Measurements from ENCODE around the gene KANTR. TPM values are rescaled to one million over a fixed set of nuclear protein-coding genes. Genes with fewer than 3 reads are reported as not detected.
A peak's percentile ranks its signal among the peaks of the same experiment; 100 is the strongest.

Gene KANTR
- total RNA-seq, 1 donor from 2014 or later = 3.1 TPM

DNA sequence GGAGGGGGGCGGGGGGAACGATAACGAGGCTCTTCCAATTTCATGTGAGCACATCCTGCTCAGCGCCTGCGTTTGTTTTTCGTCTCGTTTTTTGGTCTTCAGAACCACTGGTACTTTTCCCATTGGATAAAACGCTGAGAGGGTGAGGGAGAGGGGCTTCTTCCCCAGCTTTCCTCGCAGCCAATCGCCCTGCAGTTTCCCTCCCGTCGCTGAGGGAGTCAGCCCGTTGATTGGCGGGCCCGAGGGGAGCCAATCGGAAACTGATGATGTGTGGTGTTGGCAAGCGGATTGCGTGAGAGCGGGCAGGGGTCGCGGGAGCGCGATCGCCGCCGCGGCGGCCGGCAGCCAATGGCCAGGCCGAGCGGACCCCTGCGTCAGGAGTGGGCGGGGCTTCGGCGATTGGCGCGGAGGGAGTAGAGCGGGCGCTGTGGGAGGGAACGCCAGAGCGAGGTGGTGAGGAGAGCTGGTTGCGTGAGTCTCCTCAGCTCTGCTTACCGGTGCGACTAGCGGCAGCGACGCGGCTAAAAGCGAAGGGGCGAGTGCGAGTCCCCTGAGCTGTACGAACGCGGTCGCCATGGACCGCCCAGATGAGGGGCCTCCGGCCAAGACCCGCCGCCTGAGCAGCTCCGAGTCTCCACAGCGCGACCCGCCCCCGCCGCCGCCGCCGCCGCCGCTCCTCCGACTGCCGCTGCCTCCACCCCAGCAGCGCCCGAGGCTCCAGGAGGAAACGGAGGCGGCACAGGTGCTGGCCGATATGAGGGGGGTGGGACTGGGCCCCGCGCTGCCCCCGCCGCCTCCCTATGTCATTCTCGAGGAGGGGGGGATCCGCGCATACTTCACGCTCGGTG, 11.8 kb upstream of the KANTR start, which contains the start of gene TSPYL2:
Gene TSPYL2 (plus strand): TSS at position 443 of the 848 bp plus-strand sequence. CDS start 132 bp downstream, at position 575.
- H3K4me3 ChIP-seq (ENCODE audit: low read depth, low read length) = peak within 1 kb of the TSS; percentile 65
- TF ChIP-seq, protein P1, sequence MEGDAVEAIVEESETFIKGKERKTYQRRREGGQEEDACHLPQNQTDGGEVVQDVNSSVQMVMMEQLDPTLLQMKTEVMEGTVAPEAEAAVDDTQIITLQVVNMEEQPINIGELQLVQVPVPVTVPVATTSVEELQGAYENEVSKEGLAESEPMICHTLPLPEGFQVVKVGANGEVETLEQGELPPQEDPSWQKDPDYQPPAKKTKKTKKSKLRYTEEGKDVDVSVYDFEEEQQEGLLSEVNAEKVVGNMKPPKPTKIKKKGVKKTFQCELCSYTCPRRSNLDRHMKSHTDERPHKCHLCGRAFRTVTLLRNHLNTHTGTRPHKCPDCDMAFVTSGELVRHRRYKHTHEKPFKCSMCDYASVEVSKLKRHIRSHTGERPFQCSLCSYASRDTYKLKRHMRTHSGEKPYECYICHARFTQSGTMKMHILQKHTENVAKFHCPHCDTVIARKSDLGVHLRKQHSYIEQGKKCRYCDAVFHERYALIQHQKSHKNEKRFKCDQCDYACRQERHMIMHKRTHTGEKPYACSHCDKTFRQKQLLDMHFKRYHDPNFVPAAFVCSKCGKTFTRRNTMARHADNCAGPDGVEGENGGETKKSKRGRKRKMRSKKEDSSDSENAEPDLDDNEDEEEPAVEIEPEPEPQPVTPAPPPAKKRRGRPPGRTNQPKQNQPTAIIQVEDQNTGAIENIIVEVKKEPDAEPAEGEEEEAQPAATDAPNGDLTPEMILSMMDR (conservative IDR thresholded peaks at IDR 0.05; ENCODE audit: low read depth, low read length) = no peak
- DNase-seq (ENCODE audit: low read depth) = no peak

DNA sequence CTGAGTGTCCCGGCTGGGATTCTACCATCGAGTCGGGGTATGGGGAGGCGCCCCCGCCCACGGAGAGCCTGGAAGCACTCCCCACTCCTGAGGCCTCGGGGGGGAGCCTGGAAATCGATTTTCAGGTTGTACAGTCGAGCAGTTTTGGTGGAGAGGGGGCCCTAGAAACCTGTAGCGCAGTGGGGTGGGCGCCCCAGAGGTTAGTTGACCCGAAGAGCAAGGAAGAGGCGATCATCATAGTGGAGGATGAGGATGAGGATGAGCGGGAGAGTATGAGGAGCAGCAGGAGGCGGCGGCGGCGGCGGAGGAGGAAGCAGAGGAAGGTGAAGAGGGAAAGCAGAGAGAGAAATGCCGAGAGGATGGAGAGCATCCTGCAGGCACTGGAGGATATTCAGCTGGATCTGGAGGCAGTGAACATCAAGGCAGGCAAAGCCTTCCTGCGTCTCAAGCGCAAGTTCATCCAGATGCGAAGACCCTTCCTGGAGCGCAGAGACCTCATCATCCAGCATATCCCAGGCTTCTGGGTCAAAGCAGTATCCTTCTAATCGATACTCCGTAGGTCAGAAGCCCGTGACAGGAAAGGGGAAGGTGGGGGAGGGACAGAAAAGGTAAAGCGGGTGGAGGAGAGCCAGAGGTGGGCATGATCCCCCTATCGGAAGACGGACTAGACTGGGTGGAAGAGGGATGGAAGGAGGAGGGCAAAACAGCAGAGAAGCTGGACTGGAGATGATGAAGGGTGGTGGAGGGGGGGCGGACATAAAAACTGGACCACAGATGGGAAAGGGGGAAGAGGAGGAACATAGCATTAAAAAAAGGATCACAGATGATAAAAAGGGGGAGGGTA, 10.9 kb upstream of the KANTR start:
- H3K4me3 ChIP-seq (ENCODE audit: low read depth, low read length) = peak overlapping the region; percentile 65
- DNase-seq (ENCODE audit: low read depth) = no peak
- TF ChIP-seq, protein P1 (conservative IDR thresholded peaks at IDR 0.05; ENCODE audit: low read depth, low read length) = no peak

DNA sequence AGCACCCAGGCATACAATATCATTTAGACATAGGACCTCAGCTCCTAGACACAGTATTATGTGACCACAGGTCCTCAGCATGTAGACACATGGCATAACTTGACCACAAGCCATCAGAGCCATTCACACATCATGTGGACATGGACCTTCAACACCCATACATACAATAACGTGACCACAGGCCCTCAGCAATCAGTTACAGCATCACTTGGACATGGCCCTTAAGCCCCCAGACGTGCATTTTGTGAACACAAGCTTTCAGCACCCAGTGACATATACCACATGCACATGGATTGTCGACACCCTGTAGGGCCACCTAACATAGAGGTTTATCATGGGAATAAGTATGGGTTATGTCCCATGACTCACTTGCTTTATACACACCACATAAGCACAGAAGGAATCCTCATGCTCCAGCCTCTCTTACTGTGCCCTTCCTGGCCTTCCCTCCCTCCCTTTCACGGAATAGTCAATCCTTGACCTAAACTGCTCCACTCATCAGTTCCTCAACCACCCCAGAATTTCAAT, 9.8 kb upstream of the KANTR start:
- DNase-seq (ENCODE audit: low read depth) = no peak
- no peak overlapping the region for H3K4me3 ChIP-seq (ENCODE audit: low read depth, low read length)
- TF ChIP-seq, protein P1 (conservative IDR thresholded peaks at IDR 0.05; ENCODE audit: low read depth, low read length) = no peak

DNA sequence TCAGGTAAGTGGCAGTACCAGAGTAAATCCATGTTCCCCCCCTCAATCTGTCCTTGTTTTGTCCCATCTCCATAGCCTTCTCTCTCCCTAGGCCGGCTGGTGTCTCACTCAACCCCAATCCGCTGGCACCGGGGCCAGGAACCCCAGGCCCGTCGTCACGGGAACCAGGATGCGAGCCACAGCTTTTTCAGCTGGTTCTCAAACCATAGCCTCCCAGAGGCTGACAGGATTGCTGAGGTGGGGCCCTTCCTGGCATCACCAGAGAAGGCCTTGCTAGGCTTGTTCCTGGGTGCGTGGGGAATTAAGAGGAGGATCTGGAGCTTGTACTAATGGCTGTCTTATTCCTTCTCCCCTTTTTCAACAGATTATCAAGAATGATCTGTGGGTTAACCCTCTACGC, 9.1 kb upstream of the KANTR start:
- TF ChIP-seq, protein P1 (conservative IDR thresholded peaks at IDR 0.05; ENCODE audit: low read depth, low read length) = no peak
- no peak for DNase-seq (ENCODE audit: low read depth)
- no peak overlapping the region for H3K4me3 ChIP-seq (ENCODE audit: low read depth, low read length)

DNA sequence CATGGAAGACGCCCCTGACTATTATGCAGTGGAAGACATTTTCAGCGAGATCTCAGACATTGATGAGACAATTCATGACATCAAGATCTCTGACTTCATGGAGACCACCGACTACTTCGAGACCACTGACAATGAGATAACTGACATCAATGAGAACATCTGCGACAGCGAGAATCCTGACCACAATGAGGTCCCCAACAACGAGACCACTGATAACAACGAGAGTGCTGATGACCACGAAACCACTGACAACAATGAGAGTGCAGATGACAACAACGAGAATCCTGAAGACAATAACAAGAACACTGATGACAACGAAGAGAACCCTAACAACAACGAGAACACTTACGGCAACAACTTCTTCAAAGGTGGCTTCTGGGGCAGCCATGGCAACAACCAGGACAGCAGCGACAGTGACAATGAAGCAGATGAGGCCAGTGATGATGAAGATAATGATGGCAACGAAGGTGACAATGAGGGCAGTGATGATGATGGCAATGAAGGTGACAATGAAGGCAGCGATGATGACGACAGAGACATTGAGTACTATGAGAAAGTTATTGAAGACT, 8.2 kb upstream of the KANTR start:
- no peak for DNase-seq (ENCODE audit: low read depth)
- TF ChIP-seq, protein P1 (conservative IDR thresholded peaks at IDR 0.05; ENCODE audit: low read depth, low read length) = no peak
- H3K4me3 ChIP-seq (ENCODE audit: low read depth, low read length) = no peak overlapping the region

DNA sequence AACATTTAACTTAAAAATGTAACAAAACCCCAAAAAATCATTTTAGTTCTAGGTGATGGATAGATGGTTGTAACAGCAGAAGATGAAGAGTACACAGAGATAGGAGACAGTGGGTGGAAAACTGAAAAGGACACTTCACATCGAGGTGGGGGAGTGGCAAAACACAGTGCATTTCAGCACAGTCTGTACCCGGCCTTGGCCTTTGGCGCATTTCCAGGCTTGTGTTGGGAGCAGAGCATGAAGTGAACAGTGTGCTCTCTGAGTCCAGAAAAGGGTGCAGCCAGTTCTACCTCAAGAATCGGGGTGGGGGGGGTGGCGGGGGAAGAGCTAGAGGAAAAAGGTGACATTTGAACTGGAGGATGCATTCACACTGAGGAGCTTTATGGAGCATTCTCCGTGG, 7.5 kb upstream of the KANTR start:
- TF ChIP-seq, protein P1 (conservative IDR thresholded peaks at IDR 0.05; ENCODE audit: low read depth, low read length) = no peak
- DNase-seq (ENCODE audit: low read depth) = no peak
- H3K4me3 ChIP-seq (ENCODE audit: low read depth, low read length) = no peak overlapping the region
